ENCODE data around the gene MARCHF2.

The MARCHF2 gene

DNA sequence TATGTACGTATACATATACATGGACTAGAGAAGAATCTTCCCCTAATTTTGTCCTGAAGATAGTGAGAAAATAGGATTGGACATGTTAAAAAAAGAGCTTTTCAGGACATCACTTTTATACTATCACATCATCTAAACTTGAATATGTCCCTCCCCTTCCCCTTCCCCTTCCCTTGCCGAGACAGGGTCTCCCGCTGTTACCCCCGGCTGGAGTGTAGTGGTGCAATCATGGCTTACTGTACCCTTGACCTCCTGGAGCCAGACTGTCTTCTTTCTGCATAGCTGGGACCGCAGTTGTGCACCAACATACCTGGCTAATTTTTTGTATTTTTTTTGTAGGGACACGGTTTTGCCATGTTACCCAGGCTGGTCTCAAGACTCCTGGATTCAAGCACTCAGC, 38.3 kb downstream of the MARCHF2 start:
- H3K9me3 ChIP-seq (ENCODE audit: control insufficient read depth, low read length) = no peaks in the 10 kb centered on the region
- H3K4ac ChIP-seq (ENCODE audit: low read depth in 1 of 2, low read length in 2 of 2) = no peak overlapping the region
- H2BK12ac ChIP-seq (ENCODE audit: low read length in 2 of 2) = no peak overlapping the region
- no peak overlapping the region for H2BK120ac ChIP-seq (ENCODE audit: low read depth, low read length)
- H3K9ac ChIP-seq (ENCODE audit: low read length) = peak overlapping the region; percentile 42
- peaks cover 13 to 30% of the 10 kb centered on the region in 2 experiments for H3K36me3 ChIP-seq (ENCODE audit: control insufficient read depth in 1 of 2, insufficient read depth in 2 of 2, low read depth in 1 of 2, low read length in 2 of 2)
- H3K18ac ChIP-seq (ENCODE audit: low read depth in 1 of 2, low read length in 2 of 2) = no peak overlapping the region
- H3K79me1 ChIP-seq (replicated peaks; ENCODE audit: low read length, poor library complexity, severe bottlenecking) = no peaks in the 10 kb centered on the region
- DNase-seq = no peak
- H3K14ac ChIP-seq (ENCODE audit: low read length in 2 of 2) = no peak overlapping the region
- no peaks in the 10 kb centered on the region for H3K27me3 ChIP-seq (ENCODE audit: control insufficient read depth in 1 of 2, insufficient read depth in 1 of 2, low read length in 2 of 2)
- peak overlapping the region; percentile 84 for H2AK5ac ChIP-seq (ENCODE audit: low read length, severe bottlenecking)
- peak overlapping the region; percentile 83 for H3K27ac ChIP-seq (ENCODE audit: low read length, poor library complexity, severe bottlenecking)
- WGBS = 77% methylated on average over 5 of the region's 6 CpGs
- peaks cover 43% of the 10 kb centered on the region for H3K4me1 ChIP-seq (ENCODE audit: control insufficient read depth, insufficient read depth, low read depth, low read length)
- no peak overlapping the region for H4K8ac ChIP-seq (ENCODE audit: low read length)
- H3K23ac ChIP-seq (ENCODE audit: low read length in 2 of 2) = no peak overlapping the region
- no peak overlapping the region for H4K91ac ChIP-seq (ENCODE audit: low read length)
- peak overlapping the region; percentile 31 for H3K4me2 ChIP-seq (ENCODE audit: low read length, poor library complexity, severe bottlenecking)
- H3K4me3 ChIP-seq (ENCODE audit: insufficient read depth in 1 of 2, low read depth in 1 of 2, low read length in 2 of 2) = peak overlapping the region in 1 of 2 experiments; percentile 39
- H2BK15ac ChIP-seq (ENCODE audit: low read depth, poor library complexity, severe bottlenecking) = no peak overlapping the region
- H2AFZ ChIP-seq (ENCODE audit: low read depth, low read length) = no peak overlapping the region
- H2BK5ac ChIP-seq (ENCODE audit: low read depth, low read length, poor library complexity, severe bottlenecking) = peak overlapping the region; percentile 33

DNA sequence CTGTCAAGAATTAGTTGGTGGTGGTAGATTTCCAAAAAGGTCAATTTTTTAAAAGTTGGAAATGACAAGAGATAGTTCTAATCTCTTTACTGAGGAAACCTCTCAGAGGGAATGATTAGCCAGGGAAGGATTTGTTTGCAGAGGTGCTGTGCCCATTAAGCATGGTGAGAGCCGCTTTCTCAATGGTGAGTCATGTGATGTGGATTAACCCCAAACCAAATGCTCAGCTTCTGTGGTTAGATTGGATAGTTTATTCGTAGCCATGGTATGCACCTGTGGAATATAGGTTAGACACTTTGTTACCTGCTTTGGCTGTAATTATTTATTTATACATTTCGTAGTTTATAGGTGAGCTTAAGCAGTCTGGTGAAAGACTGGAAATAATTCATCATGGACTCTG, 38.8 kb downstream of the MARCHF2 start:
- 35% methylated on average over 3 of the region's 3 CpGs for WGBS
- Histone ChIP-seq H2AK5ac (ENCODE audit: low read length, severe bottlenecking) (no peak overlapping the region), H3K14ac (ENCODE audit: low read length in 2 of 2) (no peak overlapping the region), H4K91ac (ENCODE audit: low read length) (no peak overlapping the region), H3K36me3 (ENCODE audit: control insufficient read depth in 1 of 2, insufficient read depth in 2 of 2, low read depth in 1 of 2, low read length in 2 of 2) (peaks cover 17 to 30% of the 10 kb centered on the region in 2 experiments), H3K27me3 (ENCODE audit: control insufficient read depth in 1 of 2, insufficient read depth in 1 of 2, low read length in 2 of 2) (no peaks in the 10 kb centered on the region), H3K4me1 (ENCODE audit: control insufficient read depth, insufficient read depth, low read depth, low read length) (peaks cover 41% of the 10 kb centered on the region), H2BK5ac (ENCODE audit: low read depth, low read length, poor library complexity, severe bottlenecking) (no peak overlapping the region), H3K18ac (ENCODE audit: low read depth in 1 of 2, low read length in 2 of 2) (no peak overlapping the region), H2BK15ac (ENCODE audit: low read depth, poor library complexity, severe bottlenecking) (no peak overlapping the region), H2AFZ (ENCODE audit: low read depth, low read length) (no peak overlapping the region), H4K8ac (ENCODE audit: low read length) (no peak overlapping the region), H3K9me3 (ENCODE audit: control insufficient read depth, low read length) (no peaks in the 10 kb centered on the region), H2BK120ac (ENCODE audit: low read depth, low read length) (no peak overlapping the region), H3K4me2 (ENCODE audit: low read length, poor library complexity, severe bottlenecking) (peak overlapping the region; percentile 31), H2BK12ac (ENCODE audit: low read length in 2 of 2) (no peak overlapping the region), H3K79me1 (replicated peaks; ENCODE audit: low read length, poor library complexity, severe bottlenecking) (no peaks in the 10 kb centered on the region), H3K23ac (ENCODE audit: low read length in 2 of 2) (no peak overlapping the region), H3K27ac (ENCODE audit: low read length, poor library complexity, severe bottlenecking) (peak overlapping the region; percentile 83), H3K4ac (ENCODE audit: low read depth in 1 of 2, low read length in 2 of 2) (no peak overlapping the region), H3K9ac (ENCODE audit: low read length) (peak overlapping the region; percentile 42), H3K4me3 (ENCODE audit: insufficient read depth in 1 of 2, low read depth in 1 of 2, low read length in 2 of 2) (peak overlapping the region in 1 of 2 experiments; percentile 39)
- DNase-seq = peak; percentile 61

DNA sequence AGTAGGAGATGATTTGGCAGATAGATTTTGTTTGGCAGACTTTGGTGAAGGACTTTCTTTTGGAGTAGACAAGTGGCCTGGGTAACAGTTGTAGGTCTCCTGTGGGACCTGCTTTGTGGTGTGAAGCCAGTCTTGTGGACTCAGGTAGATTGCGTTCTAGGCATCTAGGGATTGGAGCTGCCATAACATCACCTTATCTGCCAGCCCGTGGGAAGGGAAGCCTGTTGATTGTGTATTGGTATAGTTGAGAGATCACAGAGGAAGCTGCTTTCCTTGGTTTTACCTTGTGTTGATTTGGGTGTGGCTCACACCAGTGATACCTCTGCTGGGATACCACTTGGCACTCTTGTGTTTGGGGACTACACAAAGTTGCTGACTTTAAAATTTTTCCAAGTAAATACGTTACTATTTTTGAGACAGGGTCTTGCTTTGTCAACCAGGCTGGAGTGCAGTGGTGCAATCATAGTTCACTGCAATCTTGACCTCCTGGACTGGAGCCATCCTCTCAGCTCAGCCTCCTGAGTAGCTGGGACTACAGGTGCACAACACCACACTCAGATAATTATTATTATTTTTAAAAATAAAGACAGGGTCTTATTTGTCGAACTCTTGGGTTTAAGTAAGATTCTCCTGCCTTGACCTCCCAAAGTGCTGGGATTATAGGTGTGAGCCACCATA, 39.5 kb downstream of the MARCHF2 start:
- no peak overlapping the region for H4K91ac ChIP-seq (ENCODE audit: low read length)
- DNase-seq = no peak
- peak overlapping the region; percentile 9 for H3K27ac ChIP-seq (ENCODE audit: low read length, poor library complexity, severe bottlenecking)
- no peak overlapping the region for H2AFZ ChIP-seq (ENCODE audit: low read depth, low read length)
- H2BK15ac ChIP-seq (ENCODE audit: low read depth, poor library complexity, severe bottlenecking) = no peak overlapping the region
- 85% methylated on average over 4 of the region's 4 CpGs for WGBS
- no peak overlapping the region for H2BK12ac ChIP-seq (ENCODE audit: low read length in 2 of 2)
- H2BK120ac ChIP-seq (ENCODE audit: low read depth, low read length) = no peak overlapping the region
- H3K4me3 ChIP-seq (ENCODE audit: insufficient read depth in 1 of 2, low read depth in 1 of 2, low read length in 2 of 2) = no peak overlapping the region
- H4K8ac ChIP-seq (ENCODE audit: low read length) = no peak overlapping the region
- H2BK5ac ChIP-seq (ENCODE audit: low read depth, low read length, poor library complexity, severe bottlenecking) = no peak overlapping the region
- H3K4me2 ChIP-seq (ENCODE audit: low read length, poor library complexity, severe bottlenecking) = no peak overlapping the region
- peak overlapping the region; percentile 4 for H2AK5ac ChIP-seq (ENCODE audit: low read length, severe bottlenecking)
- no peak overlapping the region for H3K4ac ChIP-seq (ENCODE audit: low read depth in 1 of 2, low read length in 2 of 2)
- H3K9me3 ChIP-seq (ENCODE audit: control insufficient read depth, low read length) = no peaks in the 10 kb centered on the region
- peaks cover 38% of the 10 kb centered on the region for H3K4me1 ChIP-seq (ENCODE audit: control insufficient read depth, insufficient read depth, low read depth, low read length)
- no peak overlapping the region for H3K18ac ChIP-seq (ENCODE audit: low read depth in 1 of 2, low read length in 2 of 2)
- no peaks in the 10 kb centered on the region for H3K27me3 ChIP-seq (ENCODE audit: control insufficient read depth in 1 of 2, insufficient read depth in 1 of 2, low read length in 2 of 2)
- H3K9ac ChIP-seq (ENCODE audit: low read length) = no peak overlapping the region
- no peak overlapping the region for H3K23ac ChIP-seq (ENCODE audit: low read length in 2 of 2)
- H3K79me1 ChIP-seq (replicated peaks; ENCODE audit: low read length, poor library complexity, severe bottlenecking) = no peaks in the 10 kb centered on the region
- no peak overlapping the region for H3K14ac ChIP-seq (ENCODE audit: low read length in 2 of 2)
- peaks cover 12 to 30% of the 10 kb centered on the region in 2 experiments for H3K36me3 ChIP-seq (ENCODE audit: control insufficient read depth in 1 of 2, insufficient read depth in 2 of 2, low read depth in 1 of 2, low read length in 2 of 2)

DNA sequence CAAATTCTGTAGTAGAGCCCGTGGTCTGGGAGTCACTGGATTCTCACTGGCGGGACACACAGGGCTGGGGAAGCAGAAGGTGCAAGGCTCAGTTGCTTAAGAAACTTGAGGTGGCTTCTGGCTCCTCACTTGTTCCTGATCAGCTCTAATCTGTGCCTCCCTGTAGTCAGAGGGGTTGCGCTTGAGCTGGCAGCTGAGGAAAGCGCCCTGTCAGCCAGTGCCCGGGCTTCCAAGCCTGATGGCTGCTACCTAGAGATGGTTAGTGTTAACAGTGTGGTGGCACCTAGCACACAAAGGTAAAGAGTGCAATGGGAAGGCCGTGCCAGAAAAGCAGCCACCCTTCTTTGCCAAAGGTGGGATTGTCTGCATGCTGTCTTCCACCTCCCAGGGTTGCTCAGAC, 40.5 kb downstream of the MARCHF2 start:
- no peak overlapping the region for H2BK15ac ChIP-seq (ENCODE audit: low read depth, poor library complexity, severe bottlenecking)
- H3K14ac ChIP-seq (ENCODE audit: low read length in 2 of 2) = no peak overlapping the region
- peaks cover 37% of the 10 kb centered on the region for H3K4me1 ChIP-seq (ENCODE audit: control insufficient read depth, insufficient read depth, low read depth, low read length)
- H3K79me1 ChIP-seq (replicated peaks; ENCODE audit: low read length, poor library complexity, severe bottlenecking) = no peaks in the 10 kb centered on the region
- H3K36me3 ChIP-seq (ENCODE audit: control insufficient read depth in 1 of 2, insufficient read depth in 2 of 2, low read depth in 1 of 2, low read length in 2 of 2) = peaks cover 15 to 37% of the 10 kb centered on the region in 2 experiments
- peak overlapping the region; percentile 49 for H2AK5ac ChIP-seq (ENCODE audit: low read length, severe bottlenecking)
- peak overlapping the region; percentile 24 for H3K27ac ChIP-seq (ENCODE audit: low read length, poor library complexity, severe bottlenecking)
- no peak overlapping the region for H4K91ac ChIP-seq (ENCODE audit: low read length)
- H3K9me3 ChIP-seq (ENCODE audit: control insufficient read depth, low read length) = no peaks in the 10 kb centered on the region
- H2BK5ac ChIP-seq (ENCODE audit: low read depth, low read length, poor library complexity, severe bottlenecking) = no peak overlapping the region
- peak overlapping the region; percentile 18 for H3K4me2 ChIP-seq (ENCODE audit: low read length, poor library complexity, severe bottlenecking)
- H2AFZ ChIP-seq (ENCODE audit: low read depth, low read length) = no peak overlapping the region
- peak overlapping the region; percentile 22 for H3K9ac ChIP-seq (ENCODE audit: low read length)
- H3K23ac ChIP-seq (ENCODE audit: low read length in 2 of 2) = no peak overlapping the region
- no peak overlapping the region for H3K18ac ChIP-seq (ENCODE audit: low read depth in 1 of 2, low read length in 2 of 2)
- no peak overlapping the region for H4K8ac ChIP-seq (ENCODE audit: low read length)
- no peak for DNase-seq
- WGBS = 96% methylated on average over 6 of the region's 6 CpGs
- H3K4me3 ChIP-seq (ENCODE audit: insufficient read depth in 1 of 2, low read depth in 1 of 2, low read length in 2 of 2) = no peak overlapping the region
- H2BK120ac ChIP-seq (ENCODE audit: low read depth, low read length) = no peak overlapping the region
- no peak overlapping the region for H2BK12ac ChIP-seq (ENCODE audit: low read length in 2 of 2)
- no peaks in the 10 kb centered on the region for H3K27me3 ChIP-seq (ENCODE audit: control insufficient read depth in 1 of 2, insufficient read depth in 1 of 2, low read length in 2 of 2)
- no peak overlapping the region for H3K4ac ChIP-seq (ENCODE audit: low read depth in 1 of 2, low read length in 2 of 2)
